Measurements from ENCODE around the gene SNAP25. TPM values are rescaled to one million over a fixed set of nuclear protein-coding genes. Genes with fewer than 3 reads are reported as not detected.

SNAP25 gene
- total RNA-seq, 4 donors from 2014 or later: 0.34 to 2.1 TPM; not detected in 2

- H3K4me3 ChIP-seq (ENCODE audit: low read depth, poor library complexity, severe bottlenecking): no peak overlapping the region
- WGBS, 2 donors: 70 to 72% methylated on average over 5 of the region's 5 CpGs
- intact Hi-C loops (cut with DNase I; ENCODE audit: low total_unique reads): no loop called here
- TF ChIP-seq, protein P1, sequence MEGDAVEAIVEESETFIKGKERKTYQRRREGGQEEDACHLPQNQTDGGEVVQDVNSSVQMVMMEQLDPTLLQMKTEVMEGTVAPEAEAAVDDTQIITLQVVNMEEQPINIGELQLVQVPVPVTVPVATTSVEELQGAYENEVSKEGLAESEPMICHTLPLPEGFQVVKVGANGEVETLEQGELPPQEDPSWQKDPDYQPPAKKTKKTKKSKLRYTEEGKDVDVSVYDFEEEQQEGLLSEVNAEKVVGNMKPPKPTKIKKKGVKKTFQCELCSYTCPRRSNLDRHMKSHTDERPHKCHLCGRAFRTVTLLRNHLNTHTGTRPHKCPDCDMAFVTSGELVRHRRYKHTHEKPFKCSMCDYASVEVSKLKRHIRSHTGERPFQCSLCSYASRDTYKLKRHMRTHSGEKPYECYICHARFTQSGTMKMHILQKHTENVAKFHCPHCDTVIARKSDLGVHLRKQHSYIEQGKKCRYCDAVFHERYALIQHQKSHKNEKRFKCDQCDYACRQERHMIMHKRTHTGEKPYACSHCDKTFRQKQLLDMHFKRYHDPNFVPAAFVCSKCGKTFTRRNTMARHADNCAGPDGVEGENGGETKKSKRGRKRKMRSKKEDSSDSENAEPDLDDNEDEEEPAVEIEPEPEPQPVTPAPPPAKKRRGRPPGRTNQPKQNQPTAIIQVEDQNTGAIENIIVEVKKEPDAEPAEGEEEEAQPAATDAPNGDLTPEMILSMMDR (IDR thresholded peaks at IDR 0.05): no peak
- TF ChIP-seq POLR2A (IDR thresholded peaks at IDR 0.05): no peak
- no peak for DNase-seq (ENCODE audit: low spot score in 2 of 2)
These were observed 82.2 kb downstream of the SNAP25 start for GRCh38 chr20:10300582-10301446.

GRCh38 chr20:10303852-10304251, 85.2 kb downstream of the SNAP25 start:
- WGBS, 2 donors: 38 to 55% methylated on average over 3 of the region's 3 CpGs
- TF ChIP-seq POLR2A (IDR thresholded peaks at IDR 0.05): no peak
- TF ChIP-seq, protein P1 (IDR thresholded peaks at IDR 0.05): no peak
- intact Hi-C loops (cut with DNase I; ENCODE audit: low total_unique reads): no loop called here
- no peak overlapping the region for H3K4me3 ChIP-seq (ENCODE audit: low read depth, poor library complexity, severe bottlenecking)
- no peak for DNase-seq (ENCODE audit: low spot score in 2 of 2)

DNA sequence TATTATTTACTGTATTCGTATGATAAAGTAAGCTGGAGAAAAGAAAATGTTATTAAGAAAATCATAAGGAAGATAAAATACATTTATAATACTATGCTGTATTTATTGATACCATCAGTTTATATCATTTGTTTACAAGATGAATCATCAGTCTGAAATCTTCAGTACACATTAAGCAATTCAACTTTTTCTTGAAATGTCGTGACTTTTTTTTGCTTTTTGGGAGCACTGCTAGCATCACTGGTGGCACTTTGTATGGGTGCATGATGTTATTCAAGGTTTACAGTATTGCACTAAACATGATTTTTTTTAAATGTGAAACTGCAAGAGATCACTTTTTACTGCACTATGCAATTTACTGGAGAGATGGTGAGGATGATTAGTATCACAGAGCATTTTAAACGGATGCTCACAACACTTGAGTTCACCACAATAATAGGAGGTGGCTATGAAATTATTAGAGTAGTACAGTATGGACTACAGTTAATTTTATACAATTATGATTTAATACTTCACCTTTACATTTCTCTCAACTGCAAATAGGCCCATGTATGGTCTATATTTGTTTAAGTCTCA, 85.9 kb downstream of the SNAP25 start:
- 73 to 82% methylated on average over 3 of the region's 3 CpGs for WGBS, 2 donors
- TF ChIP-seq, protein P1 (IDR thresholded peaks at IDR 0.05): no peak
- TF ChIP-seq POLR2A (IDR thresholded peaks at IDR 0.05): no peak
- intact Hi-C loops (cut with DNase I; ENCODE audit: low total_unique reads): no loop called here
- H3K4me3 ChIP-seq (ENCODE audit: low read depth, poor library complexity, severe bottlenecking): no peak overlapping the region
- no peak for DNase-seq (ENCODE audit: low spot score in 2 of 2)

DNA sequence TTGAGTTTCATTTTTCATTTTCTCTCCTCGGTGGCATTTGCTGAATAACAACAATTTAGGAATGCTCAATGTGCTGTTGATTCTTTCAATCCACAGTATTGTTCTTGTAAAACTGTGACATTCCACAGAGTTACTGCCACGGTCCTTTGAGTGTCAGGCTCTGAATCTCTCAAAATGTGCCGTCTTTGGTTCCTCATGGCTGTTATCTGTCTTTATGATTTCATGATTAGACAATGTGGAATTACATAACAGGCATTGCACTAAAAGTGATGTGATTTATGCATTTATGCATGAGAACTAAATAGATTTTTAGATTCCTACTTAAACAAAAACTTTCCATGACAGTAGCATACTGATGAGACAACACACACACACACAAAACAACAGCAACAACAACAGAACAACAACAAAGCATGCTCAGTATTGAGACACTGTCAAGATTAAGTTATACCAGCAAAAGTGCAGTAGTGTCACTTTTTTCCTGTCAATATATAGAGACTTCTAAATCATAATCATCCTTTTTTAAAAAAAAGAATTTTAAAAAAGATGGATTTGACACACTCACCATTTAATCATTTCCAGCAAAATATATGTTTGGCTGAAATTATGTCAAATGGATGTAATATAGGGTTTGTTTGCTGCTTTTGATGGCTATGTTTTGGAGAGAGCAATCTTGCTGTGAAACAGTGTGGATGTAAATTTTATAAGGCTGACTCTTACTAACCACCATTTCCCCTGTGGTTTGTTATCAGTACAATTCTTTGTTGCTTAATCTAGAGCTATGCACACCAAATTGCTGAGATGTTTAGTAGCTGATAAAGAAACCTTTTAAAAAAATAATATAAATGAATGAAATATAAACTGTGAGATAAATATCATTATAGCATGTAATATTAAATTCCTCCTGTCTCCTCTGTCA, 88.1 kb downstream of the SNAP25 start:
- TF ChIP-seq, protein P1 (IDR thresholded peaks at IDR 0.05): no peak
- TF ChIP-seq POLR2A (IDR thresholded peaks at IDR 0.05): no peak
- intact Hi-C loops (cut with DNase I; ENCODE audit: low total_unique reads): no loop called here
- no peak for DNase-seq (ENCODE audit: low spot score in 2 of 2)
- H3K4me3 ChIP-seq (ENCODE audit: low read depth, poor library complexity, severe bottlenecking): no peak overlapping the region
- 58 to 62% methylated on average over 3 of the region's 3 CpGs for WGBS, 2 donors

DNA sequence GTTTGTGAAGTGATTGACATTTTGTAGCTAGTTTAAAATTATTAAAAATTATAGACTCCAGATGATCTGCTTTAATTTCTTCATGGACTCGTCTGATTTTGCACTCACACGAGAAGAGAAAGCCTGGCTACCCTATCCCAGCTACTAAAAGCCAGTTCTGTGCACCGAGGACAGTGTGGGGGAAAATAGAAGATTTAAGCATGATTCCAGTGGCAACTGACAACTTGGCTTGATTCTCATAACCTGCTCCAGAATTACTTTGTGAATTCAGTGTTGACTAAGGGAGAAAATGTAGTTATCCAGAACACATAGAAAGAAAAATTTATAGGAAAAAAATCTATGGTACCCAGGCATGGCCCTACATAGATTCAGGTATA, 88.7 kb downstream of the SNAP25 start:
- intact Hi-C loops (cut with DNase I; ENCODE audit: low total_unique reads): no loop called here
- H3K4me3 ChIP-seq (ENCODE audit: low read depth, poor library complexity, severe bottlenecking): no peak overlapping the region
- 53 to 63% methylated on average over 3 of the region's 3 CpGs for WGBS, 2 donors

More for the DNA sequence above, 88.7 kb downstream of the SNAP25 start:
- TF ChIP-seq, protein P1 (IDR thresholded peaks at IDR 0.05): no peak
- TF ChIP-seq POLR2A (IDR thresholded peaks at IDR 0.05): no peak
- no peak for DNase-seq (ENCODE audit: low spot score in 2 of 2)
